ENCODE data around the gene PLEKHO1.

DNA sequence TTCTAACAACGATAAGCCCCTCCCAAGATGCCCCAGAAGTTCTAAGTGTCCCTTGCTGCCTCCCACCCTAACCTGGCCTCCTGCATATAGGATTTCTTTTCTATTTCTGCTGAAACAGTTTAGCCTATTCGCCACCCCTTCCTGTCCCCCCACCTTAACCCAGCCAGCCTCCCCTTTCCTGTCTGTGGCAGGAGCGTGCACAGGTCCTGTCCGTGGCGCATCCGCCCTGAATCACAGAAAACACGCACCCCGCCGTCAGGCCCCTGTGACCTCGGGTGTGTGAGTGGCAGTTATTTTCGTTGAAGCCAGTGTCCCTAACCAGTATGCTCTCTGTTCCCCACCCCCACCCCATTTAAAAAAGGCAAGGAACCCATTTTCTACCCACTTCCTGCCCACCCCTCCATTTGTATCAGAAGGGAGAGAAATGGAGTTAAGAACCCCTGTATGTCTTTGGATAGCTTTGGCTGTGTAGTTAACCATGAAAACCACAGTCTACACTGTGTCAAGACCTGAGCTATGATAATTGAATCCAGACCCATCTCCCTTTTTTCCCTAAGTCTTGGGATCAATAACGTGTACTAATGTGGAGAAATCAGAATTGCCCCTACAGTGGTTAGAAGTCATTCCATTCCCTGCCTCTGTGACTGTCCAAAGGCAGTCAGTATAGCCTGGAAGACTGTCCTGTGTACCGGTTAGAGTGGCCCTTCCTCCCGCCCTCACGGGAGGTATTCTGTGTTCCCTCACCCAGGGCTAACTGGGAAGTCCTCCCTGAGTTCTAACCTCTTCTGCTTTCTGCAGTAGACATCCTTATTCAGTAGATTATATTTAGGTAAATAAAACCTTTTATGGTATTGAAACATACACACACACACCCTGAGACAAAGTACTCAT lies 1.8 kb downstream of the PLEKHO1 start:
- TF ChIP-seq EZH2phosphoT487 (IDR thresholded peaks at IDR 0.05; ENCODE audit: insufficient read depth, low read depth) (no peak), EZH2 (IDR thresholded peaks at IDR 0.05; ENCODE audit: insufficient read depth, poor library complexity, severe bottlenecking) (no peak)

Measured in GM23248 (cell line).